Naive thymus-derived CD8-positive, alpha-beta T cell (primary cell): ENCODE measurements around the gene TEX52. TPM values are rescaled to one million over a fixed set of nuclear protein-coding genes. Genes with fewer than 3 reads are reported as not detected.
A peak's percentile ranks its signal among the peaks of the same experiment; 100 is the strongest.

Source experiments
- ATAC-seq, 2 donors: fragments of 150-1000 bp; cut with Tn5 transposase in 1 of 2; sonication (Bioruptor Pico), chemical (Tn5 transposase) in 1 of 2; 1 replicate in 1 of 2; 2 replicates in 1 of 2; pipeline ENCODE4 v1.10.0; 2021; ENCODE audit warnings: mild to moderate bottlenecking in 2 of 2, moderate library complexity in 2 of 2
- POLR2A ChIA-PET: fragments of 350-600 bp; sonication (Branson Sonifier 250); formaldehyde crosslinking; loops from one replicate; lab custom pipeline; 2021; ENCODE audit warnings: antibody characterized with exemption; lab: Charles Lee
- DNase-seq, 10 donors: peaks; one replicate each; pipeline versions ENCODE4 v3.0.0 to v3.0.0-alpha.2; 2020 to 2022
- H3K27ac Mint-ChIP-seq, 10 donors: one replicate each; pipeline ENCODE4 v1.8.0; 2020 to 2022; ENCODE audit warnings: mild to moderate bottlenecking in 10 of 10, mixed read lengths in 10 of 10, moderate library complexity in 4 of 10, inconsistent platforms in 1 of 10
- H3K27me3 Mint-ChIP-seq, 5 donors: one replicate each; pipeline ENCODE4 v1.8.0; 2021 to 2022; ENCODE audit warnings: mixed read lengths in 5 of 5
- H3K36me3 Mint-ChIP-seq, 3 donors: one replicate each; pipeline ENCODE4 v1.8.0; 2020 to 2022; ENCODE audit warnings: mixed read lengths in 3 of 3, mild to moderate bottlenecking in 2 of 3, inconsistent platforms in 1 of 3
- H3K4me1 Mint-ChIP-seq, 4 donors: one replicate each; pipeline ENCODE4 v1.8.0; 2021 to 2022; ENCODE audit warnings: mixed read lengths in 4 of 4
- H3K4me3 Mint-ChIP-seq, 10 donors: one replicate each; pipeline ENCODE4 v1.8.0; 2020 to 2022; ENCODE audit warnings: mild to moderate bottlenecking in 10 of 10, mixed read lengths in 10 of 10, moderate library complexity in 6 of 10, inconsistent platforms in 1 of 10
- H3K9me3 Mint-ChIP-seq, 9 donors: one replicate each; pipeline ENCODE4 v1.8.0; 2020 to 2022; ENCODE audit warnings: mixed read lengths in 9 of 9, mild to moderate bottlenecking in 3 of 9, inconsistent platforms in 1 of 9, moderate library complexity in 1 of 9
- polyA plus RNA-seq, 3 donors: library from polyadenylated mRNA; unstranded; fragments of 300-500 nt; fragmentation: Illumina TruSeq; gene quantifications; one replicate each; pipeline ENCODE4 v1.2.3, GENCODE V29; 2021
- total RNA-seq, 8 experiments: library from RNA in 2 of 8; stranded (reverse) in 2 of 8; gene quantifications; one replicate each; pipeline ENCODE4 v1.2.3 and lab custom pipeline; 2021 to 2026

Gene TEX52
- total and polyA plus RNA-seq, 5 experiments from 2014 or later, result not detected

DNA sequence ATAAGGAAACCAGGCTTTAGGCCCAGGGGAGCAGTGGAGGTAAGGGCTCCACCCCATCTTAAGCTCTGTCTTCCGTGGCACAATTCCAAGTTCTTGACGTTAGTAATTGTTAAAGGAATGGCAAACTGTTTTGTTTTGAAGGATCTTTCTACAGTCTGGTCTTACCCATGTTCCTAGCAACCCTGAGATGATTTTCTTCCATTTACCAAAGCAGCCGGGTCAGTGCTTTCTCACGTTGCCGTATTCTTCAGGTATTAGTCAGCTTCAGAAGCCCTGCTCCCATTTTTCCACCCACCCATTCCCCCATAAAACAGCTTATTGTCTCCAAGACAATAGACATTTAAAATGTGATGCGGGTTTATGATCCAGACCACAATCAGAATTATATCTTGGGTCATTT is 32.3 kb downstream of the TEX52 start:
- DNase-seq (no peak), ATAC-seq (no peak)
- H3K9me3 Mint-ChIP-seq, result no peaks in the 10 kb centered on the region
- H3K4me1 Mint-ChIP-seq, result peaks cover 0 to 12% (median 8%) of the 10 kb centered on the region in 4 donors
- H3K4me3 Mint-ChIP-seq, result no peak overlapping the region
- H3K36me3 Mint-ChIP-seq, result peaks cover 0 to 98% (median 18%) of the 10 kb centered on the region in 3 donors
- peak overlapping the region in 2 of 10 donors; percentile 22 to 41 for H3K27ac Mint-ChIP-seq
- POLR2A ChIA-PET, result interaction anchor here (0.6 kb wide), 1 partner anchor 13 kb away, joined by 4 read pairs; no protein-coding TSS in a partner anchor
- H3K27me3 Mint-ChIP-seq, result no peaks in the 10 kb centered on the region

DNA sequence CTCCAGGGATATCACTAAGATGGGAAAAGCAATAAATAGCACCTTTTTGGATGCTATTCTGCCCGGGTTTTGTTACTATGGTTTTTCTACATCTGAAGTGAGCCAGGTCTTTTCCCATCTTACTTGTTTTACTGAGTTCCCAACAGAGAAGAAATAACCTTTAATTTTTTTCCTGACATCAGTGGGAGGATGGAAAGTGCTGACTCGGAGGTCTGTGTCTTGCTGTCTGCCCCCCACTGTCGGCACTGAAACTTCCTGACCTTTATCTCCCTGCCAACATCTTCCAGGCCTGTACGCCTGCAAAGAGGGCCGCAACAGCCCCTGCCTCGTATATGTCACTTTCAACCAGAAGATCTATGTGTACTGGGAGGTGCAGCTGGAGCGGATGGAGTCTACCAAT is 33.4 kb downstream of the TEX52 start:
- DNase-seq (no peak), ATAC-seq (no peak)
- Mint-ChIP-seq H3K36me3 (peaks cover 0 to 97% (median 18%) of the 10 kb centered on the region in 3 donors), H3K27ac (peak overlapping the region in 1 of 10 donors; percentile 12), H3K4me1 (peaks cover 0 to 12% (median 9%) of the 10 kb centered on the region in 4 donors), H3K9me3 (no peaks in the 10 kb centered on the region), H3K27me3 (no peaks in the 10 kb centered on the region), H3K4me3 (no peak overlapping the region)
- POLR2A ChIA-PET, result no interaction called here

DNA sequence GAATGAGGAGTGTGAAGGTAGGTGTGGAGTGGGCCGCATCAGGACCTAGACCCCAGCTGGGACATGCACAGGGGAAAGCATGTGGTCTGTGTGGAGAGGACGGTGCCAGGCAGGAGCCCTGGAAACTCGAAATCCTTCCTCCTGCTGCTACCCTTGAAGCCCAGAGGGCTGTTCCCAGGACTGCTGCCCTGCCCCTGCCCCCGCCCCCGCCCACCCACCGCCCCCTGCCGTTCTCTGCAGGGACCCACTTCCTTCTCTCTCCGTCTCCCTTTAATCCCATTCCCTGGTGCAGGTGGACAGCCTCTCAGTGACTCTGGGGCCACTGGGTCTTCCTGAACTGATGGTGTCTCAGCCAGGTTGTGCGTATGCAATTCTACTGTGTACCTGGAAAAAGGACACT is 36.4 kb downstream of the TEX52 start:
- H3K4me3 Mint-ChIP-seq, result no peak overlapping the region
- DNase-seq, result no peak
- no peaks in the 10 kb centered on the region for H3K27me3 Mint-ChIP-seq
- ATAC-seq, result no peak
- peaks cover 9 to 26% (median 11%) of the 10 kb centered on the region in 4 donors for H3K4me1 Mint-ChIP-seq
- peaks cover 5 to 94% (median 16%) of the 10 kb centered on the region in 3 donors for H3K36me3 Mint-ChIP-seq
- POLR2A ChIA-PET, result no interaction called here
- no peaks in the 10 kb centered on the region for H3K9me3 Mint-ChIP-seq
- peak overlapping the region in 3 of 10 donors; percentile 18 to 72 (median 52) for H3K27ac Mint-ChIP-seq

DNA sequence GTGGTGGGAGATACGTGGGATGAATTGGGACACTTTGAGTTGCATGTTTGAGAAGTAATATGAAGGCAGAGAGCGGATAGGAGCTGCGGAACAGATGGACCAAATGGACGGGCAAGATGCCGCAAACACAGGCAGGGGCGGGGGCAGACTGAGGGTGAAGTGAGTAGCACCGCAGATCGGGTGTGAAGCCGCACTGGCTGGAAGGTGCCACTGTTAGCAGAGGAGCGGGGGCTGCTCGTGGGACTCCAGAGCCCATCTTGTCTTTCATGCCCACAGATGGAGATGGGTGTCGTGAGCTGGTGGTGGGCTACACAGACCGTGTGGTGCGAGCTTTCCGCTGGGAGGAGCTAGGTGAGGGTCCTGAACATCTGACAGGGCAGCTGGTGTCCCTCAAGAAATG is 37.0 kb downstream of the TEX52 start:
- no peaks in the 10 kb centered on the region for H3K9me3 Mint-ChIP-seq
- peaks cover 5 to 93% (median 16%) of the 10 kb centered on the region in 3 donors for H3K36me3 Mint-ChIP-seq
- DNase-seq, result no peak
- POLR2A ChIA-PET, result no interaction called here
- peaks cover 11 to 32% (median 17%) of the 10 kb centered on the region in 4 donors for H3K4me1 Mint-ChIP-seq
- H3K27ac Mint-ChIP-seq, result peak overlapping the region in 7 of 10 donors; percentile 7 to 78 (median 38)
- ATAC-seq, result no peak
- H3K4me3 Mint-ChIP-seq, result no peak overlapping the region
- H3K27me3 Mint-ChIP-seq, result no peaks in the 10 kb centered on the region

DNA sequence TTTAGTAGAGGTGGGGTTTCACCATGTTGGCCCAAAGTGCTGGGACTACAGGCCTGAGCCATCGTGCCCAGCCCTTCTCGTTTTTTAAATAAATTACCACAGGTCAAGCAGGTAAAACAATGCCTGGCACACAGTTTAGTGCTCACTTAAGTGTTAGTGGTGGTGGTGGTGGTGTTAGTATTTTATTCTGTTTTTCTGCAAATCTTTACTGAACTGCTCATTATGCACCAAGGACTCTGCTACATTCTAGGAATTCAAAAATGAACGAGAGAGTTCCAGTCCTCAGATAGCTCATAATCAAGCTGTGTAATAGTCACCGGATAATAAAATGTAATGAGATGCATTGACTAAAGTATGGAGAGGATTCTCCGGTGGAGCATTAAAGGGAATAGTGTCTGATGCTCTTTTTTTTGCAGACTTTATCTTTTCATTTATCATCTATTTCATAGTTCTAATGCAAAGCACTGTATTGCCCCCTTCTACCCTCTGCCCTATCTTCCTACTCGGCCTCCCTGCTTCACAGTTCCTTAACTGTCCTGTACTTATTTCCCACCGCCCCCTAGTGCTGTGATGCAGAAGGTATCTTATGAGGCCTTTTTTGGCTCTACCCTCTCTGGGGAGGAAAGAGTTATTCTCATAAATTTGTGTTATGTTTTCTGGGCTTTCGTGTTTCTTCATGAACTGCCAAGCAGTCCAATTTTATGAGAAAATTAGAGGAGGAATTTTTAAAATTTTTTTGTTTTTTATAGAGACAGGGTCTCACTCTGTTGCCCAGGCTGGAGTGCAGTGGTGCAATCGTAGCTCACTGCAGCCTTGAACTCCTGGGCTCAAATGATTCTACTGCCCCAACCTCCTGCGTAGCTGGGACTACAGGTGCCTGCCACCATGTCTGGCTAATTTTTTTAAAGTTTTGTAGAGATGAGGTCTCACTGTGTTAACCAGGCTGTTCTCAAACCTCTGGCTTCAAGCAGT is 43.3 kb downstream of the TEX52 start:
- no peaks in the 10 kb centered on the region for H3K9me3 Mint-ChIP-seq
- peak overlapping the region; percentile 94 to 100 (median 100) for H3K4me3 Mint-ChIP-seq
- POLR2A ChIA-PET, result interaction anchor here (0.6 to 7.0 kb wide), 10 partner anchors 9 to 134 kb away, joined by 3 to 94 read pairs (median 4); partner anchors contain the start of genes FKBP4, FOXM1 and RHNO1
- peaks cover 2 to 35% (median 5%) of the 10 kb centered on the region in 3 donors for H3K36me3 Mint-ChIP-seq
- ATAC-seq (peak in 1 of 2 donors; percentile 17), DNase-seq (peak in 9 of 10 donors; percentile 20 to 75 (median 37))
- H3K27ac Mint-ChIP-seq, result peak overlapping the region; percentile 96 to 100 (median 100)
- H3K4me1 Mint-ChIP-seq, result peaks cover 13 to 49% (median 38%) of the 10 kb centered on the region in 4 donors
- H3K27me3 Mint-ChIP-seq, result no peaks in the 10 kb centered on the region

DNA sequence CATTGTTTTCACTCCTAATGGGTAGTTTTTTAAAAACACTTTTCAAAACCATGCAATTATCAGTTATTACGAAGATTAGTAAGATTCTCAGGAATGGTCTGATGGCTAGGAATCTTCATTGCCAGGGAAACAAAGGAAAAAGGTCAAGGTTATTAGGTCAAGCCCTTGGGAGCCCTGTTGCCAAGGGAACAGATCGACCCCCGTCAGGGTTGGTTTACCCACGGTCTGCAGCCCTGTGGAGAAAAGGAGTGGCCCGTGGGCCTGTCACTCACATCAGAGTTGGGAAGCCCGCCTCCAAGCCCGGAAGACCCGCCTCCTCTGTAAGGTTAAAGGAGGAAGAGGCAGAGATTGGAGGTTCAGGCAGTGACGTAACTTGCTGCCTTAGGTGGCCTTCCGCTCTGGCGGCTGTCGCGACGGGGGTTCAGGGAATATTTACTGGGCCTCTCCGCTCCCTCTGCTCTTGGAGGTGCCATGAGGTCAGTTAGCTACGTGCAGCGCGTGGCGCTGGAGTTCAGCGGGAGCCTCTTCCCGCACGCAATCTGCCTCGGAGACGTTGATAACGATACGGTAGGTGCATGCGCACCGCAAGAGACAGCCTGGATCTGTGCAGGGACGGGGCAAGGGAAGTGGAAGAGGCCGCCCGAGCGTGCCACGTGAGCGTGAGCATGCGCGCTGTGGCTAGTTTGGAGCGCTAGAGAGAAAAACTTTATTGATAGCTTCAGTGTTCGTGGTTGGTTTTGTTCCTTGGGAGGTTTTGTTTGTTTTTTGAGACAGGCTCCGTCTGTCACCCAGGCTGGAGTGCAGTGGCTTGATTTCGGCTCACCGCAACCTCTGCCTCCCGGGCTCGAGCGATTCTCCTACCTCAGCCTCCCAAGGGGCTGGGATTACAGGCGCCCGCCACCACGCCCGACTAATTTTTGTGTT is 44.3 kb downstream of the TEX52 start, which contains the start of gene ITFG2:
Gene ITFG2 (plus strand): TSS at position 379 of the 924 bp plus-strand sequence. CDS start 93 bp downstream, at position 472.
- Mint-ChIP-seq H3K4me3 (peak within 1 kb of the TSS; percentile 94 to 100 (median 100)), H3K27ac (peak within 1 kb of the TSS; percentile 96 to 100 (median 100)), H3K9me3 (no peaks in the 10 kb centered on the region), H3K27me3 (no peaks in the 10 kb centered on the region), H3K36me3 (peaks cover 0 to 32% (median 0%) of the 10 kb centered on the region in 3 donors), H3K4me1 (peaks cover 12 to 44% (median 35%) of the 10 kb centered on the region in 4 donors)
- ATAC-seq (peak; percentile 91 to 93), DNase-seq (peak; percentile 83 to 99 (median 96))
- POLR2A ChIA-PET, result interaction anchor here (0.6 to 7.0 kb wide), 9 partner anchors 8 to 129 kb away, joined by 3 to 94 read pairs (median 5); partner anchors contain the start of genes FKBP4, FOXM1 and RHNO1

DNA sequence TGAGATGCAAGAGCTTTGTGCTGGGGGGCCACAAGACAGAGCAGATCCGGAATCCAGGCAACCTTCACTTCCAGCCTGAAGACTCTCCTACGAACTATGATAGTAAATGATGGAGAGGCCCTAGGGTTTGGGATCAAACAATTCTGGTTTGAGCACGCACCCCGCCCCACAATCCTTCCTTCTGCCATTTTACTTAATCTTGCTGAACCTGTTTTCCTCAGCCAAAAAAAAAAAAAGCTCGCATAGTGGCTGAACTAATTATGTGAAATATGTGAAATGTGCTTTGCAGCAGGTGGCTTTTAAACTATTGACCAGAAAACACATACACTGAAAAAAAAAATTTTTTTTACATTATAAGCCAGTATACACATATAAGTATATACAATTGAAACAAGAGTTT is 45.0 kb downstream of the TEX52 start:
- POLR2A ChIA-PET, result interaction anchor here (0.7 to 7.0 kb wide), 5 partner anchors 12 to 120 kb away, joined by 4 to 94 read pairs (median 5); partner anchors contain the start of gene FKBP4
- Mint-ChIP-seq H3K4me3 (peak overlapping the region; percentile 45 to 100 (median 100)), H3K27ac (peak overlapping the region in 8 of 10 donors; percentile 20 to 100 (median 100)), H3K4me1 (peaks cover 12 to 41% (median 32%) of the 10 kb centered on the region in 4 donors), H3K27me3 (no peaks in the 10 kb centered on the region), H3K36me3 (peaks cover 0 to 27% (median 0%) of the 10 kb centered on the region in 3 donors), H3K9me3 (no peaks in the 10 kb centered on the region)
- DNase-seq (no peak), ATAC-seq (no peak)

DNA sequence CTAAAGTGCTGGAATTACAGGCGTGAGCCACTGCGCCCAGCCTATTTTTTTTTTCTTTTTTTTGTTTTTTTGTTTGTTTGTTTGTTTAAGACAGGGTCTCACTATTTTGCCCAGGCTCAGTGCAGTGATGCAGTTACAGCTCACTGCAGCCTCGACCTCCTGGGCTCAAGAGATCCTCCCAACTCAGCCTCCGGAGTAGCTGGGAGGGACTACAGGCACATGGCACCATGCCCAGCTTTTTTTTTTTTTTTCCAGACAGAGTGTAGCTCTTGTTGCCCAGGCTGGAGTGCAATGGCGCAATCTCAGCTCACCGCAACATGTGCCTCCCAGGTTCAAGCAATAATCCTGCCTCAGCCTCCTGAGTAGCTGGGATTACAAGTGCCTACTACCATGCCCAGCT is 50.1 kb downstream of the TEX52 start:
- DNase-seq (no peak), ATAC-seq (no peak)
- H3K4me1 Mint-ChIP-seq, result peaks cover 0 to 6% (median 5%) of the 10 kb centered on the region in 4 donors
- H3K27ac Mint-ChIP-seq, result no peak overlapping the region
- H3K4me3 Mint-ChIP-seq, result no peak overlapping the region
- no peaks in the 10 kb centered on the region for H3K9me3 Mint-ChIP-seq
- H3K27me3 Mint-ChIP-seq, result no peaks in the 10 kb centered on the region
- peaks cover 0 to 52% (median 6%) of the 10 kb centered on the region in 3 donors for H3K36me3 Mint-ChIP-seq
- POLR2A ChIA-PET, result no interaction called here

DNA sequence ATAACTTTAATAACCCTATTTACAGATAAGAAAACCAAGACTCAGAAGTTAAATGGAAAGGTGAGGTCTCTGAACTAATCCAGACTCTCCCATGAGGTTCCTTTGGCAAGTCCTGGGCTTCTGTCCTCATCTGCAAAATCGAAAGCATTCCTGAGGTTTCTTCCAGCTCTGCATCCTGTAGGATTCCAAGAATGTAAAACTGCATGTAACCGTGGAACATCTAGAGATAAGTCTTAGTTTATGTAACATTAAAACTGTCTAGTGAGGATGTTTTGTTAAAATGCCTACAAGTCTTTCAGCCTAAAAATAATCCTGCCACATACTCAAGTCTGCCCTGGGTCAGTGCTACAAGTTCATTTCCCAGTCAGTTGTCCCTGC is 51.7 kb downstream of the TEX52 start:
- Mint-ChIP-seq H3K36me3 (peaks cover 0 to 67% (median 9%) of the 10 kb centered on the region in 3 donors), H3K27me3 (no peaks in the 10 kb centered on the region), H3K9me3 (no peaks in the 10 kb centered on the region), H3K4me3 (no peak overlapping the region), H3K27ac (peak overlapping the region in 8 of 10 donors; percentile 8 to 67 (median 42)), H3K4me1 (peaks cover 0 to 3% (median under 1%) of the 10 kb centered on the region in 4 donors)
- DNase-seq (no peak), ATAC-seq (no peak)
- POLR2A ChIA-PET, result interaction anchor here (0.7 kb wide), 1 partner anchor 9 kb away, joined by 3 read pairs; no protein-coding TSS in a partner anchor

DNA sequence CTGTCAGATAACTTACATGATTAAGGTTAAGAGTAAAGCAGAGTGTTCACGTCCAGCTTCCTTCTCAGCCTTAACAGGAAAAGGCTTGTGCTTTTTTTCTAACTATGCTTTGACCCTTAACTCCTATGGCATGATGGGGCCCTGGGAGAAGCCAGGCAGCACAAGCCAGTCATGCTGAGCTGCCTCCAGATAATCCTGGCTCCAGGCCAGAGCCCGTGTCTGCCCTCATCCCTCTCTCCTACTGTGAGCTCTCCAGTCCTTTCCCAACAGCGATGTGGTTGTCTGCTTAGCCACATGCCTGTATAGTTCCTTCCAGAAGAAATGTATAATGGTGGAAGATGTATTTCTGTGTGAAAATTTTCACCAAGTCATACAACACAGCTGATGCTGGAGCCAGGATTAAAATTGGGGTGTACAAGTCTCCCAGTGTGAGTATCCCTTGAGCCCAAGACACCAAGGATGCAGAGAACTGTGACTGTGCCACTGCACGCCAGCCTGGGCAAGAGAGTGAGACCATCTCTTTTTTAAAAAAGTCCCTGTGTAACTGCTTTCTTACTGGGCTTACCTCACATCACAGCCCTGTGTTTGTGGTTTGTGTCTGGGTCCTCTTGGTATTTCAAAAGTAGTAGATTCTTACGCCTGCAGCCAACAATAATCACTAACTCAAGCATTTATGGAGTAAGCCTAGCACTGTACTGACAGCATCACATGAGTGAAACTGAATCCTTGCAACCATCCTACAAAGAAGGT is 52.3 kb downstream of the TEX52 start:
- POLR2A ChIA-PET, result interaction anchor here (0.7 to 0.8 kb wide), 2 partner anchors 8 to 9 kb away, joined by 3 read pairs; no protein-coding TSS in a partner anchor
- H3K27ac Mint-ChIP-seq, result peak overlapping the region in 5 of 10 donors; percentile 8 to 67 (median 25)
- ATAC-seq, result no peak

More for the DNA sequence above, 52.3 kb downstream of the TEX52 start:
- DNase-seq, result no peak
- Mint-ChIP-seq H3K9me3 (no peaks in the 10 kb centered on the region), H3K4me3 (no peak overlapping the region), H3K27me3 (no peaks in the 10 kb centered on the region), H3K36me3 (peaks cover 0 to 72% (median 10%) of the 10 kb centered on the region in 3 donors), H3K4me1 (peaks cover 0 to 3% (median 0%) of the 10 kb centered on the region in 4 donors)
